HS-27A (cell line): ENCODE data around the gene LONP2.

Experiments used
- DNase-seq: peaks from one replicate; pipeline ENCODE4 v3.0.0-alpha.2; 2012; ENCODE audit warnings: low read depth, missing footprints

Gene LONP2, protein sequence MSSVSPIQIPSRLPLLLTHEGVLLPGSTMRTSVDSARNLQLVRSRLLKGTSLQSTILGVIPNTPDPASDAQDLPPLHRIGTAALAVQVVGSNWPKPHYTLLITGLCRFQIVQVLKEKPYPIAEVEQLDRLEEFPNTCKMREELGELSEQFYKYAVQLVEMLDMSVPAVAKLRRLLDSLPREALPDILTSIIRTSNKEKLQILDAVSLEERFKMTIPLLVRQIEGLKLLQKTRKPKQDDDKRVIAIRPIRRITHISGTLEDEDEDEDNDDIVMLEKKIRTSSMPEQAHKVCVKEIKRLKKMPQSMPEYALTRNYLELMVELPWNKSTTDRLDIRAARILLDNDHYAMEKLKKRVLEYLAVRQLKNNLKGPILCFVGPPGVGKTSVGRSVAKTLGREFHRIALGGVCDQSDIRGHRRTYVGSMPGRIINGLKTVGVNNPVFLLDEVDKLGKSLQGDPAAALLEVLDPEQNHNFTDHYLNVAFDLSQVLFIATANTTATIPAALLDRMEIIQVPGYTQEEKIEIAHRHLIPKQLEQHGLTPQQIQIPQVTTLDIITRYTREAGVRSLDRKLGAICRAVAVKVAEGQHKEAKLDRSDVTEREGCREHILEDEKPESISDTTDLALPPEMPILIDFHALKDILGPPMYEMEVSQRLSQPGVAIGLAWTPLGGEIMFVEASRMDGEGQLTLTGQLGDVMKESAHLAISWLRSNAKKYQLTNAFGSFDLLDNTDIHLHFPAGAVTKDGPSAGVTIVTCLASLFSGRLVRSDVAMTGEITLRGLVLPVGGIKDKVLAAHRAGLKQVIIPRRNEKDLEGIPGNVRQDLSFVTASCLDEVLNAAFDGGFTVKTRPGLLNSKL

GRCh38 chr16:48244080-48244862 is at the start of gene LONP2:
LONP2 (plus strand) TSS chr16:48244300; CDS start chr16:48244389, 89 bp downstream.
- peak; percentile 67 for DNase-seq

GRCh38 chr16:48194828-48195556 is 49.1 kb upstream of the LONP2 start:
- DNase-seq: no peak

DNA sequence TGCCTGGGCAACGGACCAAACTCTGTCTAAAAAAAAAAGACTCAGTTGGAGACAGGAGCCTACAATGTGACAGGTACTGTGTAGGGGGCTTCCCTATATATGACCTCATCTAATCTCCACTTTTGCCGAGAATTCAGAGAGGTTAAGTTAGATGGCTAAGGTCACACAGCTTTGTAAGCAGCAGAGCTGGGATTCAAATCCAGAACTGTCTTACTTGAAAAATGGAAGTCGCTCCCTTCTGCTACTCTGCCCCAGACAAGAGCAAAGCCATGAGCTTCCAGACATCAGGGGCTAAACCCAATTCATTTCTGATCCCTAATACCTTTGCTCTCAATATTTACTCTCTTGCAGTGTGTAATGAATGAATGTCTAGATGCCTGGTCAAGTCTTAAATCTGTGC is 46.8 kb upstream of the LONP2 start:
- DNase-seq: no peak

DNA sequence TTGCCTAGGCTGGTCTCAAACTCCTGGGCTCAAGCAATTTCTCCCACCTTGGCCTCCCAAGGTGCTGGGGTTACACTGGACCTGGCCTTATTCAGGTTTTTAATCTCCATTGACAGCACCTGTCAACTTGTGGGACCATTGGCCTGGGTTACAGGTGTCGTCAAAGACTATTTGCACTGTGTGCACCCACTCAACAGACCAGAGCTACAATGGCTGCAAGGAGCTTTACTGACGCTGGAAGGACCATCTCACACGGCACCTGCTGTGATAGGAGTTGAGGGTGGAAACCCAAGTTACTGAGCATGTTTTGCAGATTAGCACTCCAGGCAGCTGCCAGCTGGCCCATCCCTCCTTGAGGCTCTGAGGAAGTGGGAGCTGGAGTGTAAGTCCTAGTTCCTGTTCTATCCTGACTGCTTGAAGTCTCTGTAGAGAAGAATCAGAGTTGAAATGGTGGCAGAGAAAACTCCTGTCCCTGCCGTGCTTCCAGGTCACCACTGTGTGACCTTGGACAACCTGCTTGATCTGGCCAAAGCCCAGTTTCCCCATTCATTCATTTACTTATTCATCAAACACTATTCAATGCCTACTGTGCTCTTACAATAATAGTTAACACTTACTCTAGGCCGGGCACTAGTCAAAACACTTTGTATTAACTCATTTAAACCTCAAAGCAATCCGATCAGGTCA is 42.4 kb upstream of the LONP2 start:
- no peak for DNase-seq

GRCh38 chr16:48203974-48204824 is 39.9 kb upstream of the LONP2 start:
- DNase-seq: no peak

GRCh38 chr16:48204825-48205151 is 39.3 kb upstream of the LONP2 start:
- no peak for DNase-seq

- DNase-seq: no peak
Observed at GRCh38 chr16:48206594-48207242, 37.4 kb upstream of the LONP2 start.

GRCh38 chr16:48210747-48211146 is 33.4 kb upstream of the LONP2 start:
- DNase-seq: no peak

- no peak for DNase-seq
Observed at GRCh38 chr16:48212033-48212432, 32.1 kb upstream of the LONP2 start.

DNA sequence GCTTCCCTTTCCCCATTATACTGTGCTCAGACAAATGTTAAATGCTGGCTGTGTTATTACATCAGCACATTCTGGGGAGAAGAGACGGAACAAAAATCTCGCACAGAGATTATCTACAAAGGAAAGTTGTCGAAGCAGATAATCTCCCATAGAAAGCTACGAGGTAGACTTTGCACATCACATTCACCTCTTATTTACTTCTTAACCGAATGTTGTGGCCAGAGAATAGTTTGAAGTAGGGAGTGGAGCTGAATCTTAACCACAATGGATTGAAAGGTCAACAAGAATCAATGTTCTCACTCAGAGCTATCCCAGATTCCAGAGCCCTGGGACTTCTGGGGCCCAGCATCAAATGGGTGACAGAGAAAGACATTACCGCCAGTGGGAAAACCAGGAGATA is 28.4 kb upstream of the LONP2 start:
- no peak for DNase-seq

GRCh38 chr16:48217708-48218107 is 26.4 kb upstream of the LONP2 start:
- no peak for DNase-seq

GRCh38 chr16:48218473-48218872 is 25.6 kb upstream of the LONP2 start:
- DNase-seq: no peak

DNA sequence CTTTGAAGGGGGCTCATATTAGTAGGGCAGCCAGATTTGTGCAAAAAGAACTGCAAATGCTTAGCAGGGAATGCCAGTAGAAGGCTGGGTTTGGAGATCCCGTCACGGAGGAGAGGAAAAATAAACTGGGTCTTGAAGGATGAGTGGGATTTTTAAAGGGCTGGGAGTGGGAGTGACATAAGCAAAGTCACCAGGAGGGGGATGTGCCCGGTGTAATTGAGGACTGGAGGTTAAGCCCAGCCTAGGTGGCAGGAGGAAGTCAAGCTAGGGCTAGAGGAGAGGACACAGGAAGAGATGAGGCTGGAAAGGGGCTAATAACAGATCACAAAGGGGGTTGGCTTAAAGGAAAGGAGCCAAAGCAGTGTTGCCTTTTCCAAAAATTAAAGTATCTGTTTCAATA is 23.2 kb upstream of the LONP2 start:
- no peak for DNase-seq

DNA sequence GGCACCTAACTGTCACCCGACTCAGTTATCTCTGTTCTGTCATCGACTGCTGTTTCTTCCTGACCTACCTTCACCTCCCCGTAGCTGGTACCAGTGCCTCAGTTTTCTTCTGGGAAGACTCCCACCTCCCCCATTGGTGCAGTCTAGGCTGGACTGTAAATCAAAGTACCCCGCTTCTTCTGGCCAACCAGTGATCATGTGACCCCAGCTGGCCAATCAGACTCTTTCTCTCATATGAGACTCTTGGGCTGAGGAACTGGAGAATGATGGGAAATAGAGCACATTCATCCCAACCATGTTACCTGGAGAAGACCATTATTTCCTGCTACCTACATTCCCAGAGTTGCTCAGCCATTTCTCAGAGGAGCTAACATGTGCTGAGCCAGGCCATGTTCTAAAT is 20.6 kb upstream of the LONP2 start:
- DNase-seq: no peak

- DNase-seq: no peak
Observed at GRCh38 chr16:48225456-48225855, 18.6 kb upstream of the LONP2 start.

DNA sequence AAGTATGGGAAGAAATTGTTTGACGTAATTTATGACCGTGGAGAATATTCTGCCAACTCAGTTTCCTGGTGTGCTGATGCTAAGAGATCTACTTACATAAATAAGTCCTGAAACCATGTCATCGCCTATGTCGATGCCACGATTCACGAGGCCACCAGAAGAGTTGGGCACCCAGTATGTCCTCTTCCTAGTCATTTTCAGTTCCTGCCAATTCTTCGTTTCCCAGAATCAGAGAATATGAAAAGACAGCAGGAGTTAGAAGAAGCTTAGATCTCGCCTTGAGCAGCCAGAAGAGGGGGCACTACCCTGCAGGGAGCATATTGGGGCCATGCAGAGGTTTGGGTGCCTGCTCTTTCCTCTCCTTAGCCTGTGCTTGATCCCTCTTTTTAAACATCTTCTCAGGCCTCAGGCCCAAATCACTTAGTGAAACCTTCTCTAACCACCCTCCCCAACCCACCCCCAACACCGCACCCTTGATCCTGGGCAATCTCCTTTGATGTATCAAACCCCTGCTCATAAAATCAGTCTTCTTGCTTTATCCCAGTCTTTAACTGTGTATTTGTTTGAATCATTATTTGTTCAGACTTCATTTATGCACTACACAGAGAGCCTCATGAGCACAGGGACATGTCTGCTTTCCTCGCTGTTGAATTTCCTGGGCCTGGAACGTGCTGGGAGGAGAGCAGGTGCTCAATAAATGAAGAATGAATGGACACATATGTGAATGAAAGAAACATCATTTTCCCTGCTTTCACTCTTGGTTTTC is 12.2 kb upstream of the LONP2 start:
- DNase-seq: no peak

DNA sequence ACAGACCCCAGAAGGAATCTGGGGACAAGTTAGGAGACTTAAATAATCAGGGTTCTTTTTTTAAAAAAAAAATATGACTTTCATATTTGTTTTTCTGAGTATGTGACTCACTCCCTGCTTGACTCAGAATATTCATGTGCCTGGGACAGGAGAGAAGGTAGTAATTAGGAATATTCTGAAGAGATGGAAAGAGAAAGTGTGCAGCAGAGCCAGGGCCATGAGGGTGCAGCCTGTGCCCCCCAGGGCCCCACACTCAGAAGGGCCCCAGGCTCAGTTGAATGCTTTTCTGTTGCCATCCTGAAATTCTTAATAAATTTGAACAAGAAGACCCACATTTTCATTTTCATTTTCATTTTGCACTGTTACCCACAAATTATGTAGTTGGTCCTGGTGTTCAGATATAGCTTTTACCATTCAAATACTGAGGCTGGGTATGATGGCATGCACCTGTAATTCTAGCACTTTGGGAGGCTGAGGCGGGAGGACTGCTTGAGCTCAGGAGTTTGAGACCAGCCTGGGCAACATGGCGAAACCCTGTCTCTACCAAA is 11.5 kb upstream of the LONP2 start:
- no peak for DNase-seq

DNA sequence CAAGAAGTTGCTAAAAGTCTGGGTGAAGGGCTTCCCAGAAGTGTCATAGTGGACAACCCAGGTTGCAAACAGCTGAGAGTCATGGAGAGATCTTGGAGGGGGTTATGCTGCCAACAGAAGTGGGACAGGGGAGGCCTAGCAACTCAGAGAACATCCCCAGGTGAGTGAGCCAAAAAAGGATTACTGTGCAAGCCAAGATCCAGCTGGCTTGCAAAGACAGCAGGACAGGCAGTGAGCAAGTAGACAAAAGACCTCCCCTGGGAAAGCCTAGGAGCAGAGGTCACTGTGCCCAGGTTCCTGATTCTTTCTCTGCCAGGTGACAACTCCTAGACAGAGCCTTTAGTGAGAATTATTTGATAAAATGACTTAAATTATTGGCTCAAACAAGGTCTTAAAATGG is 9.5 kb upstream of the LONP2 start:
- no peak for DNase-seq

DNA sequence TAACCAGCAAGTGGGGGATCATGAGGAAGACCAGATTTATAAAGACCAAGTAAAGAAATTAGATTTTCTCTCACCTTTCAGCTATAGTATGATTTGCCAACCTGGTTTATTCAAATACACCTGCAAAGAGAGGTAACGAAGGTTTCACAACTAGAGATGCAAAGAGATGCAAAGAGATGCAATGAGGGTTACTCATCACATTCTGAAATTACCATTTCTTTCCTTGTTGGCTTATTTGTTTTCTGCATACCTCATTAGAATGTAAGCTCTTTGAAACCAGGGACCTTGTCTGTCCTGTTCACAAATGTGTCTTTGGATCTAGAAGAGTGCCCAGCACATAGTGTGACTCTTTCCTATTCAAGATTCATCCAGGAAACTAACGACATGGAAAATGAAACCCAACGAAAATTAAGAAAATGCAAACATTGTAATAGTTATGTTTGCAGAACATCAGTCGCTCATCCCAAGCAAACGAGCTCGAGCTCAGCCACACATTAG is 9.0 kb upstream of the LONP2 start:
- DNase-seq: no peak
